Iris pigment epithelial cell (primary cell): ENCODE results near the gene AP3M1.
A peak's percentile ranks its signal among the peaks of the same experiment; 100 is the strongest.
"Not testable (repeated sequence)": the region's sequence is repeated elsewhere in the genome, so short reads cannot be mapped to it uniquely, and the experiment has no call there.

ENCODE experiments used
- DNase-seq: peaks from one replicate; pipeline ENCODE4 v3.0.0-alpha.2; 2011; ENCODE audit warnings: low read depth

AP3M1 gene, protein sequence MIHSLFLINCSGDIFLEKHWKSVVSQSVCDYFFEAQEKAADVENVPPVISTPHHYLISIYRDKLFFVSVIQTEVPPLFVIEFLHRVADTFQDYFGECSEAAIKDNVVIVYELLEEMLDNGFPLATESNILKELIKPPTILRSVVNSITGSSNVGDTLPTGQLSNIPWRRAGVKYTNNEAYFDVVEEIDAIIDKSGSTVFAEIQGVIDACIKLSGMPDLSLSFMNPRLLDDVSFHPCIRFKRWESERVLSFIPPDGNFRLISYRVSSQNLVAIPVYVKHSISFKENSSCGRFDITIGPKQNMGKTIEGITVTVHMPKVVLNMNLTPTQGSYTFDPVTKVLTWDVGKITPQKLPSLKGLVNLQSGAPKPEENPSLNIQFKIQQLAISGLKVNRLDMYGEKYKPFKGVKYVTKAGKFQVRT

DNA sequence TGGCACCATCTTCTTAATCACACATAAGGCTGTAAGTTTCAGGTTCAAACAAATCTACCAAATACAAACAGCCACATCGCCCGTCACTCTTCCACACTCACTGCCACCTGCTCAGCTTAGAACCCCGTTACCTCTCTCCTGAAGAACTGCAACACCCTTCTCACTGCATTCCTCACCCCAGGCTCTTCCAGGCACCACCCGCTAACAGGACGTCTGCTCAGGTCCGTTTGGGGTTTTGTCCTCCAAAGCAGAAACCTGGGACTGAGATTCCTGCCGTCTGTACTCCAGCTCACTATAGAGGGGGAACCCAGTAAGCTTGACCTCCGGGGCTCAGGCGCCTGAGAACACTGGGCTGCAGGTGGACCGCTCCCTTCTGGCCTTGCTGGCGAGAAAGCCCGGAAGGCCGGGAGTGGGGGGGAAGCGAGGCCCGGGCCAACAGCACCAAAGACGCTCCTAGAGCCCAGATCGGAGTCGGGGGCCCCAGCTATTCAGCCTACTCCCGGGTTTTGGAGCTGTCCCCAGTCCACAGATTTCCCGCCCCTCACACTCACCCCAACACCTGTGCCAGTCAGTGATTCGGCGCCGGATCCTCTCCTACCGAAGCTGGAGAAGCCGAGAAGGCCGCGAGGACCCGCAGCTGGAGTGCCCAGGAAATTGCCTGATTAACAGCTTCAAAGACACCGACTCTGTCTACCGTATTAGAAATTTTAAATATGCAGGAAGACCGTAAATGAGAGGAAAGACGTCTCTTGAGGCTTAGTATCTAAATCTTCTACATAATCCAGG, at the start of gene AP3M1:
AP3M1 (minus strand) TSS at position 625 of the 786 bp plus-strand sequence. CDS start 12,449 bp downstream, outside the sequence.
- DNase-seq, result no peak

DNA sequence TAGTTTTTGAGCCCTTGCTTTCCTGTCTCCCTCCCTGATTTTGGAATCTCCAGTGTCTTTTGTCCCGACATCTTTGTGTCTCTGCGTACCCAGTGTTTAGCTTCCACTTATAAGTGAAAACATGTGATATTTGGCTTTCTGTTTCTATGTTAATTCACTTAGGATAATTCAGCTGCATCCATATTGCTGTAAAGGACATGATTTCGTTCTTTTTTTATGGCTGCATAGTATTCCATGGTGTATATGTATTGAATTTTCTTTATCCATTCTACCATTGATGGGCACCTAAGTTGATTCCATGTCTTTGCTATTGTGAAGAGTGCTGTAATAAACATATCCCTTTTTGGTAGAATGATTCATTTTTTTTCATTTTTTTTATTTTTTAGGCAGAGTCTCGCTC, 48.7 kb upstream of the AP3M1 start:
- no peak for DNase-seq

DNA sequence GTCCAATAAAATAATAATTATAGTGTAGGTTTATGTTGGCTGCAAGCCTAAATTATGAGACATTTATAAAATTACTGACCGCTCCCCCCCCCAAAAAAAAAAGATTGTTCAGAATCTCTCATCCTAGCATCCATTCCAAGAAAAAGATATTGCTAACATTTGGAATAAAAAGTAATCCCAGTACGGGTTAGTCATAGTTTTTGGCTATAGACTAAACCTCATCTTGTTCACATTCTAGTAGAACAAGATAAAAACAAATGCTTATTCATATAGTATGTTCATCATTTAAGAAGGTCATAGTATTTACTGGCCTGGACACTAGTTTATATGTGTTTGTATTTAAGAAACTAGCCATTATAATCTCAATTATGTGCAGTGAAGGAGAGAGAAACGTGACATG, 44.4 kb upstream of the AP3M1 start:
- DNase-seq, result peak; percentile 33

DNA sequence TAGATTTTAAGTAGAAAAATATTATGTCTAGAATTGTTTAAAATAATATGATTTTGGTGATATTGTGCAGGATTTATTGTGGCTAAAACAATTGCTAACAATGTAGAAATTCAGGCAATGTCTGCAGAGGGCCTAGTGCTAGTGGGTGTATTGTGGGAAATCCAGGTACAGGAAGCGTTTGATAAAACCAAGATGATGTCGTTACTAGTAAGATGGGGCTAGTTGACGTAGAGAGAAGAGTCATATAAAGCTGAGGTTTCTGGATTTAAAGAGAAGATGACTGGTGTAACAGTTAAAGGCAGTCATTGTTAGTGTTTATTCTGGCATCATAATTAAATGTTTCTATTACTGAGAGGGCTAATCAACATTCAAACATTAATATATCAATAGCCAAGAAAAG, 43.9 kb upstream of the AP3M1 start:
- peak; percentile 37 for DNase-seq

DNA sequence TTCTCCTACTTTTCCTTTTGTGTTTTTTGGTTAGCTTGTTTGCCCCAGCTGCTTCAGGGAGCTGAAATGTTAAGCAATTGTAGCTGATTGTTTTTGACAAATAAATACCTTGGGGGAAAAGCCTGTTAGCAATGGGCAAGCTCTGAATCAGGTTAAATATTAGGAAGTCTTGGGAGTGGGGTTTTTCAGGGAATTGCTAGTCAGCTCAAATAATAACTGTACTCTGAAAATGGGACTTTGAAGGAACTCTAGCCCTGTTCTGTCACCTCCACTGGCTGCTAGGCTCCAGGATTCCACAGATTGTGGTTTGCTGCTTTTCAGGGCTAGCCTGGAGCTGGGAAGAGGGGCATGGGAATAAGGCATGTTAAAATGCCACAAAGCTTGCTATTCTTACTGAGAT, 39.9 kb upstream of the AP3M1 start:
- no peak for DNase-seq

DNA sequence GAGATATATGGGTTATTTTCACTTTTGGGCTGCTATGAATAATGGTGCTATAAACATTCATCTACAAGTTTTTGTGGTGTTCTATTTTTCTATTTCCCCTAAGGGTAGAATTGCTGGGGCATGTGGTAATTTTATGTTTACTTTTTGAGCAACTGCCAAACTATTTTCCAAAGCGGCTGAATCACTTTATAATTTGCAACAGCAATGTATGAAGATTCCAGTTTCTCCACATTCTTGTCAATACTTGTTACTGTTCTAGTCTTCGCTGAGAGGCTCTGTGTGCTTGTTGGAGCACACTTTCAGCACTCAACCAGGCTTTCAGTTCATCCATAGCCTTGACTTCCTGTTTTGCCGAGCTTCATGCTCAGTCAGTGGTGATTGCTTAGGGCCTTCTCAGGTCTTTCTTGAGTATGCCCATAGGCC, 39.4 kb upstream of the AP3M1 start:
- DNase-seq, result peak; percentile 95

DNA sequence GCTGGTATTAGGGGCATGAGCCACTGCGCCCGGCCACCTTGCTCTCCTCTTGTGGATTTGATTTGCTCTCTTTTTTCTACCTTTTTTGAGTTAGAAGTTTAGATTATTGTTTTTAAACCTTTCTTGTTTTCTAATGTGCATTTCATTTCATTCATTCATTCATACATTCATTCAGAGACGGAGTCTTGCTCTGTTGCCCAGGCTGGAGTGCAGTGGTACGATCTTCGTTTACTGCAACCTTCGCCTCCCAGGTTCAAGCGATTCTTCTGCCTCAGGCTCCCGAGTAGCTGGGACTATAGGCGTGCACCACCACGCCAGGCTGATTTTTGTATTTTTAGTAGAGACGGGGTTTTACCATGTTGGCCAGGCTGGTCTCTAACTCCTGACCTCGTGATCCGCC, 38.0 kb upstream of the AP3M1 start:
- not testable (repeated sequence) for DNase-seq

DNA sequence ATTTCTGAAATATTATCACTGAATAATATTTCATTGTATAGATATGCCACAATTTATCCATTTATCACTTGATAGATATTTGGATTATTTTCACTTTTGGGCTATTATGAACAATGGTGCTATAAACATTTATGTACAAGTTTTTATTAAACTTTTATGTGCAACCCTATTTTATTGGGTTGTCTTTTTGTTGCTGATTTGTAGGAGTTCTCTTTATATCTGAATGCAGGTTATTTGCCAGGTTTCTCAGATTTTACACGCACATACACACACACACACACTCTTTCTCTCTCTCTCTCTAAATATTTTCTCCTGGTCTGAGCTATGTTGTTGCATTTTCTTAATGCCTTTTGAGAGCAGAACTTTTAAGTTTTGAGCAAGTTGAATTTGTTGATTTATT, 36.6 kb upstream of the AP3M1 start:
- DNase-seq, result no peak

DNA sequence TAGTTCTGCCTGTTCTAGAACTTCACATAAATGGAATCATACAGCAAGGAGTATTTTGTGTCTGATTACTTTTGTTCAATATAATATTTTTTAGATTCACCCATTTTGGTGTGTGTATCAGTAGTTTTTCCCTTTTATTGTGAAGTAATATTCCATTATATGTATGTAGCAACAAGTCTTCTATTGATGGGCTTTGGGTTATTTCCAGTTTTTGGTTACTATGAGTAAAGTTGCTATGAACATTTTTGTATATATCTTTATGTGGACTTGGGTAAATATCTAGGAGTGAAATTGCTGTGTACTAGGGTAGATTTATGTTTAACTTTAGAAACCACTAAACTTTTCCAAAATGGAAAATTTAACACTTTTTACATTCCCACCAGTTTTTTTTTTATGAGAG, 36.0 kb upstream of the AP3M1 start:
- DNase-seq, result no peak

DNA sequence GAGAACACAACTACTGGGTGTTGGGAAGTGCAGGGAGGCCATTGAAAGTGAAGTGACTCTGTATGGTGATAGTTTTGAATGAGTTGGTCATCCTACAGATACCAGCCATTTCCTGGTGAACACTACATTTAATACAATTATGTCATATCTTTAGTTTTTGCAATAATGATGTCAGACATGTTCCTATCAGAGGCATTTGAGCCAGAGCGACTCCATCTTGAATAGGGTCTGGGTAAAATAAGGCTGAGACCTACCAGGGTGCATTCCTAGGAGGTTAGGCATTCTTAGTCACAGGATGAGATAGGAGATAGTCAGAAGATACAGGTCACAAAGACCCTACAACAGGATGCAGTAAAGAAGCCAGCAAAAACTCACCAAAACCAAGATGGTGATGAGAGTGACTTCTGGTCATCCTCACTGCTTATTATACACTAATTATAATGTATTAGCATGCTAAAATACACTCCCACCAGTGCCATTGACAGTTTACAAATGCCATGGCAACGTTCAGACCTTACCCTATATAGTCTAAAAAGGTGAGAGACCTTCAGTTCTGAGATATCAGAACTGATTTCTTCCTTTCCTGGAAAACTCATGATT, 28.6 kb upstream of the AP3M1 start:
- no peak for DNase-seq

DNA sequence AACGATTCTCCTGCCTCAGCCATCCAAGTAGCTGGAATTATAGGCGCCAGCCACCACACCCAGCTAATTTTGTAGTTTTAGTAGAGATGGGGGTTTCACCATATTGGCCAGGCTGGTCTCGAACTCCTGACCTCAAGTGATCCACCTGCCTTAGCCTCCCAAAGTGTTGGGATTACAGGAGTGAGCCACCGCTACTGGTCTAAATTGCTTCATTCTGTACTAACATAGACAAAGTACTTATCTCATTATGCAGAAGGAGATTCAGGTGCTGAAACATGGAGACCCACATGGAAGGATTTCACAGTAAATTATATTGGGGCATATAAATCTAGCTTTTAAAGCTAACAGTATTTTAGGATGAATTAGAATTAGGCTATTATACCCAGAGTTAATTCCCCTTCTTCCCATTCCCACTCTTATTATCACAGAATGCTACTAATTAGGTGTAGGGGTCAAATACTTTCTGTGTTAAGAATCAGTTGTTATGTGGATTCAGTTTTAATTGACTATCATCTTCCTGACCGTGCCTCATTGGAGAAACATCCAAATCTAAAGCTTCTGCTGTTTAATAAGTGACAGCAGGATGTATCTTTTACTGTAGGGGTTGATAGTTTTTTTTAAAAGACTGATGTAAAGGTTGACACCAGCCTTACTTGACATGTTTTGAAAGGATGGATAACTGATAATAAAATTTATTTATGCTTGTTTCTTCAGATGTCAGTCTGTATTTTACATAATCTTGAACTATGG, 27.6 kb upstream of the AP3M1 start:
- no peak for DNase-seq

DNA sequence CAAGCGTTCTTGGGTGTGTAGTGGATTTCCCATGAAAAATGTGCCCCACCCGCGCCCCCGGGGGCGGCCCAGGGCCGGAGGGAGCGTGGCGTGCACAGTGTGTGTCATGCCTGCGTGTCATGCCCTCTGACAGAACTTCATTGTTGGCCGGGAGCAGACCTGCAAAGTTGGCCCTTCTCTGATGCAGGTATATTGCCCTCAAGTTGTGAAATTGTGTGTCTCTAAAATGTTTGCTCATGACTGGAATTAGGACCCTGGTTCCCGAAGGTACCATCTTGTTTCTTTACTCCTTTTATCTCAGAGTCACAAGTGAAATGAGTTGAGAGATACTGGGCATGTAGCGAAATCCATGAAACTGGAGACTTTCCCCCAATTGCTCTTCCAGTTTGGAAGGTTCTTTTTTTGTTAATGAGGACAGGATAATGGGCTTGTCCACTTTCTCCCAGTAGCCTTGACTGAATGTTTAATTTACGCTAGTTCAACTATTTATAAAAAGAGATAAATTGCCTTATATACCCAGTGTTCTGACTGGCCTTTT, 26.6 kb upstream of the AP3M1 start:
- DNase-seq, result no peak

DNA sequence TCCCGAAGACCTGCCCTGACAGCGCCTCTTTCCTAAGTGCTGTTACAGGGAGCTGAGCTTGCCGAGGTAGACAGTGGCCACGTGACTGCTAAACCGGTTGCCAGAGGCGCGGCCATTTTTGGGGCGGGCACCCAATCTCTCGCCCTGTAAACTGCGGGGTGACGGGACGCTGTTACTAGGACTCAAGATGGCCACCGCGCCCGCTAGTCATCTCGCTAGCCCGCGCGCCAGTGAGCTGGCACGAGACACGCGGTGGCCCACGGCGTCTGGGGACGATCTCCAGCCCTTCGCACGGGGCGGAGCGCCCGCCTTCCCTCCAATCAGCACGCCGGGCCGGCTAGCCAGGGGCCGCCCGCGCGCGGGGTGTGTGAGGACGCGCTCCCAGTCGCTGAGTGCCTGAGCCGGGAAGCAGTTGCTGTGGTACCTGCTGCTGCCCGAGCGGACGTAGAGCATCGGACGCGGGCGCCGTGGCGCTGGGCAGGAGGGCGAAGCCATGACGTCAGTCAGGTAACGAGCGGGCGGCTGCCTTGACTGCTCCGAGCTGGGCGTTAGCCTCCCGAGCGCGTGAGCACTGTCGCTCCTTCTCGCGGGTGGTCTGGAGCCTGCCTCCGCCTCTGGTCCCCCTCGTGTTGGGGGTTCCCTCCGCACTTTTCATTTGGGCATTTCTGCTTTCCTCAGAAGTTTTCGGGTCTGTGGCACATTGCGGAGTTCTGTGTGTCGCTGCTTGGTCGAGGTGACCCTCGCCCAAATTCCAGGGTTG, 25.9 kb upstream of the AP3M1 start:
- DNase-seq, result peak; percentile 92

DNA sequence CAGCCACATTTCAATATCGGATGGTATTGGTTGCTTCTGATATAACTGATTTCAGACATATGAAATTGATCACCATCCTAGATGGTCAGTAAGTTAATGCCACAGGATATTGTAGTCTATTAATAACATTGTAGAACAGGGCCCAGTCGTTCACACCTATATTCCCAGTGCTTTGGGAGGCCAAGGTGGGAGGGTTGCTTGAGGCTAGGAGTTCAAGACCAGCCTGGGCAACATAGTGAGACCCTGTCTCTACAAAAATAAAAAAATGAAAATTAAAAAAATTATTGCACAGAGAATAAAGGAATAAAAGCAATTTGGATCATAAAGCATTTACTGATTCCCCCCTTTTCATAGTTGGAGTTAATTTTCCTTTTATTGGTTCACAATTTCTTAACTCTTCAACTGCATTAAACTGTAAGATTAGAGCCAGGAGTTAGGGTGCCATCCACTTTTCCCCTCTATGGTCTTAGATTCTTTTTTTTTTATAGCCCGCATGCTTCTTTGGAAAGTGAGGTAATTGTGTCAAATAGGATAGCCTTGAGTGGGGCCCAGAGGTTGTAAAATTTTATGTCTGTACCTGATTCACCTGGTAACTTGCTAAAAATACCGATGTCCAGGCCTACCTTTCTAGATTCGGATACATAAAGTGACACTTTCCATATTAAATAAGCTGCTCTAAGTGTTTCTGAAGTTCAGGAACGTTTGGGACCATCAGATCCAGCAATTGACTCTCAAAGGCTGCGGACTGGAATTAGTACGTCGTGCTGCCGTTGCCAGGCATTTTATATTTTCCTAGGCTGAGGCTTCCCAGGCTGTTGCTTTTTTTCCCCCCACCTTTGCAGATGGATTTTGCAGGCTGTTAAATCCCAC, 25.1 kb upstream of the AP3M1 start:
- DNase-seq, result no peak

DNA sequence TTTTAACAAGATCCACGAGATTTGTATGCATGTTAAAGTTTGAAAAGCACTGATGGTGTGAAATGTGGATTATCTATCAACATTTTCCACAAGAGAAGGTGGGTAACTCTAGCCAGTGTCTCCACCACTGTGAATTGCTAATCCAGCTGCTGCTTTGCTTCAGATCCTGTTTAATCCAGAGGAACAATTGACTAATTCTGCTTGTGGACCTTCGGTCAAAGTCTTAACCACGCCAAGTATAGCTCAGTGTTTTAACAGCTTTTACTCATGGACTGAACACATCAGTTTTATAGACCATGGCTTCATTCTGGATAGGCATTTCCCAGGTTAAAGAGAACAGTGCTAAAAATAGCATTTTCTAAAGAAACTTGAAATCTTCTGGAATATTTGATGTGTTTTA, 23.9 kb upstream of the AP3M1 start:
- no peak for DNase-seq

DNA sequence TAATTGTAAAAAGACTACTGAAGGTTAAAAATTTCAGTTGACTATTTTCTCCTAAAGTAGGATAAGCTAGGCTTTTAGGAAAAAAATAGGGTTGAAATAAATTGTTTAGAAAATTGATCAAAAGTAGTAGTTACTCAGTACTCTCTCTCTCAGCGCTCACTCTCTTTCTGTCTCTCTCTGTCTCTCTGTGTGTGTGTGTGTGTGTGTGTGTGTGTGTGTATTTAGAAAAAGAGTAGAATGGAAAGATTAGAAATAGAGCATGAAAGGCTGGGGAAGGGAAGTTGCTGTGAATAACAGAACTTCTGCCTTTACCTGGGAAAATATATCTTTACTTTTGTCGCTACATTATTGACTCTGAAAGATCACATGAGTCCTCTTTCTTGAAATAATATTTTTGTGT, 21.0 kb upstream of the AP3M1 start:
- no peak for DNase-seq

DNA sequence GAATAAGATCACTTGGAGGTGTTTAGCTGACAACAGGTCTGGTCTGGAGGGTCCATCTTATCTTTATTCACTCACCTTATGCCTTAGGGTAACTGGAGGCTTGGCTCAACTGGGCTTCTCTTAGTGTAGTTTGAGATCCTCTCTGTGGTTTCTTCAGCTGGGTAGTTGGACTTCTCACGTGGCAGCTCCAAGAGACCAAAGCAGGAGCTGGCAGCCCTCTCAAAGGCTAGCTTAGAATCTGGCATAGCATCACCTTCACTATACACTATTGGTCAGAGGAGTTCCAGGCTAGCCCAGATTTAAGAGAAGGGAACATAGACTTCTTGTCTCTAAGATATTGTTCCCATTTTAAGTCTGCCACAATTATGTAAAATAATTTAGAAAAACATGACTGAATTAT, 16.8 kb upstream of the AP3M1 start:
- DNase-seq, result no peak

DNA sequence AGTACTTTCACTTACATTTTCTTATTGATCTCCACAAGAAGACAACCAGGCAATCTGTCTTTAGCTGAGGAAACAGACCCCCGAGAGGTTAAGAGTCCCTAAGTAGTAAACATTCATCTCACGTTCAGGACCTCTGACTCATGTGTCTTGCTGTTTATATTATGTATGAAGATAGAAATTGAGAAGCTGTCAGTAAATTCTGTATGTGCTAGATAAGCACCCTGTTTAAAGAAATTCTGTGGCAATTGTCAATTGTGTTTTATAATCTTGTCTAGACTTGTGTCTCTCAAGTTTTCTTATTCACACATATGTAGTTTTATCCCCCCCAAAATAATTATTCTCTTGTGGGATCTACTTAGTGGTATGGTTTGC, 14.9 kb upstream of the AP3M1 start:
- peak; percentile 67 for DNase-seq

DNA sequence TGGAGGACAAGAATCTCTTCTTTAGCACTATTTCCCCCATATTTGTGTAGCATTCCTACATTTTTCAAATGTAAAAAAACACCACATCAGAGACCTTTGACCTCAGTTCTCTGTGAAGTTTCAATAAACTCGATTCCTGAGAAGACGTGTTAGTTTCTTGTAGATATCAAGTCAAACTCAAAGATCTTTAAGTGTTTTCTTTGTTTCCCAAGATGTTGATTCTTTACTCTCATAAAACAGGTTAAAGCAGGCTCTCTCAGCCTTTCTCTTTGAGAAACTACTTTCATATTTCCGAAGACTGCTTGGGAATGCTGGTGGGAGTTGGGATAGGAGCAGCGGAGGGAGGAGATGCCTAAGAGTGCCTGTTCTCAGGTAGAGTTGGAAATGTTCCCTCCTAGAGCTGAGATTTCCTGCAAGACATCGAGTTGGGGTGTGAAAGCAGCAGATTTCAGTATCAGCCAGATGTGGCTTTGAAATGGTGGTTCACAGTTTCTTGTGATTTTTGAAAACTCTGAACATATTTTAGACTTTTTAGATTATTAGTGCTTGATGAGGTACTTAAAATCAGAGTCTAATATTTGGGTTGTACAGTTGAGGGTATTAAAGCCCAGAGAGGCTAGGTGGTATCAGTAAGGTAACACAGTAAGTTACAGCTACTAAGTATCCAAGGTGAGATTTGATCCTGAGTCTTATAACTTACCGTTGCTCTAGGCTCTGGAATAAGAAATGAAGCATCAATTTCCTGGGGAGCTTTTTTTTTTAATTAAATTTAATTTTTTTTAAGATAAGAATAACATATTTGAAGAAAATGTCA, 14.3 kb upstream of the AP3M1 start:
- peak; percentile 65 for DNase-seq
